OCI-LY3 (cell line): ENCODE results near the gene MED13L.

Experiments used
- H2AFZ ChIP-seq: fragments of 200-600, 300-600 bp; shearing (Covaris generic); 2 replicates; pipeline ENCODE4 v1.6.0; 2014; ENCODE audit warnings: antibody characterized with exemption, low read depth, low read length
- H3K27ac ChIP-seq: fragments of 200-600, 300-600 bp; sonication (generic); 2 replicates; pipeline ENCODE4 v1.5.1; 2014; ENCODE audit warnings: mild to moderate bottlenecking, low read length, moderate library complexity, mixed read lengths
- H3K27me3 ChIP-seq: fragments of 200-600, 300-600 bp; sonication (generic); 2 replicates; pipeline ENCODE4 v1.6.1; 2014; ENCODE audit warnings: low read depth, low read length, mixed read lengths
- H3K36me3 ChIP-seq: fragments of 200-600, 300-600 bp; sonication (generic); replicated peaks from 2 replicates; pipeline ENCODE3; 2014; ENCODE audit warnings: low read depth, low read length, mixed read lengths
- H3K4me1 ChIP-seq: fragments of 300-600, 200-600 bp; sonication (generic); 2 replicates; pipeline ENCODE4 v1.6.1; 2014; ENCODE audit warnings: low read length, mixed read lengths
- H3K4me2 ChIP-seq: fragments of 200-600, 300-600 bp; sonication (generic); 2 replicates; pipeline ENCODE4 v1.6.1; 2014; ENCODE audit warnings: low read length, mixed read lengths
- H3K4me3 ChIP-seq: fragments of 300-600, 200-600 bp; sonication (generic); 2 replicates; pipeline ENCODE4 v1.5.1; 2014; ENCODE audit warnings: antibody characterized with exemption, mild to moderate bottlenecking, low read length, moderate library complexity
- H3K79me2 ChIP-seq: fragments of 300-600, 200-600 bp; shearing (Covaris generic); 2 replicates; pipeline ENCODE4 v1.6.1; 2014; ENCODE audit warnings: mild to moderate bottlenecking, low read length, mixed read lengths
- H3K9ac ChIP-seq: fragments of 300-600, 200-600 bp; shearing (Covaris generic); 2 replicates; pipeline ENCODE4 v1.6.0; 2014; ENCODE audit warnings: mild to moderate bottlenecking, low read length, moderate library complexity
- H3K9me3 ChIP-seq: fragments of 200-600, 300-600 bp; shearing (Covaris generic); 2 replicates; pipeline ENCODE4 v1.6.1; 2014; ENCODE audit warnings: low read length, mixed read lengths; ENCODE audit not compliant: insufficient read depth
- H4K20me1 ChIP-seq: fragments of 200-600, 300-600 bp; sonication (generic); 2 replicates; pipeline ENCODE4 v1.6.1; 2016; ENCODE audit warnings: low read length, mixed read lengths; ENCODE audit not compliant: insufficient read depth
- EZH2phosphoT487 ChIP-seq: fragments of 200-600 bp; shearing (Covaris generic); IDR thresholded peaks from 2 replicates; pipeline ENCODE4 v1.6.1; 2018; ENCODE audit warnings: antibody characterized with exemption, mixed run types, low read depth
- TF ChIP-seq, protein P1 (sequence below): fragments of 200-600, 300-600 bp; sonication (generic); IDR thresholded peaks from 2 replicates; pipeline ENCODE4 v1.5.1; 2014; ENCODE audit warnings: antibody characterized with exemption, low read length, low read depth

MED13L gene

DNA sequence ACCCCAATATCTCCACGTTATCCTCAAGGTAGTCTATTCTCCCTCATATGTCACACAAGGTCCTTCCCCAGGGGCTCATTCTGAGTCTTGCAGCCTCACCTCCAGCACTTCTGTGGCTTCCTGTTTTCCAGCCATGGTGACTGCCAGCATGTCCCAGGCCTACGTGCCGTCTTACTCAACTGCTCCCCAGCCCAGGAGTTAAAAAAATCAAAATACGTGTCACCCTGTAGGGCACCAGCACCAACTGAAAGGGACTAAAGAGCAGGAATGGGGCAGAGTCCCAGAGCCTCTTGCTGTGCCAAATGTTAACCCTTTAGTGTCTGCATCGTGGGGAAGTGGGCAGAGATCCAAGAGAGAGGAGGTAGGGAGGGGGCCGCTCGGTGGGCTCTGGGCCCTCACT lies 37.0 kb upstream of the MED13L start:
- no peaks in the 10 kb centered on the region for H3K9me3 ChIP-seq
- H3K27ac ChIP-seq, result no peak overlapping the region
- peaks cover 3% of the 10 kb centered on the region for H3K4me1 ChIP-seq
- no peaks in the 10 kb centered on the region for H3K36me3 ChIP-seq
- no peaks in the 10 kb centered on the region for H3K79me2 ChIP-seq
- H3K4me3 ChIP-seq, result no peak overlapping the region
- no peak overlapping the region for H3K9ac ChIP-seq
- H3K27me3 ChIP-seq, result peaks cover 8% of the 10 kb centered on the region
- TF ChIP-seq, protein P1, sequence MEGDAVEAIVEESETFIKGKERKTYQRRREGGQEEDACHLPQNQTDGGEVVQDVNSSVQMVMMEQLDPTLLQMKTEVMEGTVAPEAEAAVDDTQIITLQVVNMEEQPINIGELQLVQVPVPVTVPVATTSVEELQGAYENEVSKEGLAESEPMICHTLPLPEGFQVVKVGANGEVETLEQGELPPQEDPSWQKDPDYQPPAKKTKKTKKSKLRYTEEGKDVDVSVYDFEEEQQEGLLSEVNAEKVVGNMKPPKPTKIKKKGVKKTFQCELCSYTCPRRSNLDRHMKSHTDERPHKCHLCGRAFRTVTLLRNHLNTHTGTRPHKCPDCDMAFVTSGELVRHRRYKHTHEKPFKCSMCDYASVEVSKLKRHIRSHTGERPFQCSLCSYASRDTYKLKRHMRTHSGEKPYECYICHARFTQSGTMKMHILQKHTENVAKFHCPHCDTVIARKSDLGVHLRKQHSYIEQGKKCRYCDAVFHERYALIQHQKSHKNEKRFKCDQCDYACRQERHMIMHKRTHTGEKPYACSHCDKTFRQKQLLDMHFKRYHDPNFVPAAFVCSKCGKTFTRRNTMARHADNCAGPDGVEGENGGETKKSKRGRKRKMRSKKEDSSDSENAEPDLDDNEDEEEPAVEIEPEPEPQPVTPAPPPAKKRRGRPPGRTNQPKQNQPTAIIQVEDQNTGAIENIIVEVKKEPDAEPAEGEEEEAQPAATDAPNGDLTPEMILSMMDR, result no peak
- no peak for TF ChIP-seq EZH2phosphoT487
- H2AFZ ChIP-seq, result no peak overlapping the region
- H4K20me1 ChIP-seq, result no peaks in the 10 kb centered on the region
- H3K4me2 ChIP-seq, result no peak overlapping the region

DNA sequence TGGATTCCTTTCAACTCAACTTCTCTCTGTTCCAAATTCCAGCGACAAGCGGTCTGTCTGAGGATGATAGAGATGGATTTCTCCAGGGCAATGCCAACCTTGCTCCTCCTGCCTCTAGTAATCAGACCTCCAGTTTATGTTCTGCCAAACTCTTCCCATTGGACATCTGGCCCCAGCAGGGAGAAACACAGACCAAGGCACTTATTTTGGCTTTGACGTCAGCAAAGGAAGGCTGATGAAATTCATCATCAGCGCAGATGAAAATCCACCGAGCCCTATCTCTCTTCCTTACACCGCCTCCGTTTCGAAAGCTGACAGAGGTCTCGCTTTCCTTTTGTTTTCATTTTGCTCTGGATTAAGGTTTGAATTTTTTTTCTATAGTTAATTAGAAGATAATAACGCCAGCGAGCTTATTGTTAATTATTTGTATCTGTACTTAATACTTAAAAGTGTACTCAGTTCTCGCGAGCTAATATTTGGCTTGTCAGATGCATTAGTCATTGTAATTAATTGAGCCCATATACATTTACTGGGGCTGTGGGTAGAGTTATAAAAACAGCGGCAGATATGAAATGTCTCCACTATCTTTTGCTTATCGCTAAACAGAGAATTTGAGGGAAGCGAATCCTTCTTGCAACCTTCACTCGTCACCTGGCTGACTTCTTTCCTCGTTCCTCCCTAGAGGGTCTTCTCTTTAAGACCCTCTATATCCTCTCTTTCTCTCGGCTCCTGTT lies 35.9 kb upstream of the MED13L start:
- no peak for TF ChIP-seq EZH2phosphoT487
- TF ChIP-seq, protein P1, result no peak
- Histone ChIP-seq H3K27ac (no peak overlapping the region), H3K4me1 (no peaks in the 10 kb centered on the region), H3K27me3 (peaks cover 10% of the 10 kb centered on the region), H3K4me2 (no peak overlapping the region), H4K20me1 (no peaks in the 10 kb centered on the region), H3K4me3 (no peak overlapping the region), H3K9ac (no peak overlapping the region), H3K9me3 (no peaks in the 10 kb centered on the region), H2AFZ (no peak overlapping the region), H3K79me2 (no peaks in the 10 kb centered on the region), H3K36me3 (no peaks in the 10 kb centered on the region)

DNA sequence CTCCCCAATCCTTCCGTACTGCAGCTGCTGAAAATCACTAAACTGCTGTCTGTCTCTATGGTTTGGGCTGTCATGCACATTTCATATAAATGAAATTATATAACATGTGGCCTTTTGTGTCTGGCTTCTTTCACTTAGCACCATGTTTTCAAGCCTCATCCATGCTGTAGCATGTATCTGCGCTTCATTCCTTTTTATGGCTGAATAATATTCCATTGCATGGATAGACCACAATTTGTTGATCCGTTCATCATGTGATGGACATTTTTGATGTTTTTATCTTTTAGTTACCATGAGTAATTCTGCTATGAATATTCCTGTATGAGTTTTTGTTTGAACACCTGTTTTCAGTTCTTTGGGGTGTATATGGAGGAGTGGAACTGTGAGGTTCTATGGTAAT lies 32.6 kb upstream of the MED13L start:
- H3K36me3 ChIP-seq, result no peaks in the 10 kb centered on the region
- no peak overlapping the region for H3K27ac ChIP-seq
- H3K4me3 ChIP-seq, result no peak overlapping the region
- H3K4me1 ChIP-seq, result no peaks in the 10 kb centered on the region
- H3K79me2 ChIP-seq, result no peaks in the 10 kb centered on the region
- H2AFZ ChIP-seq, result no peak overlapping the region
- no peaks in the 10 kb centered on the region for H3K9me3 ChIP-seq
- no peaks in the 10 kb centered on the region for H4K20me1 ChIP-seq
- peaks cover 11% of the 10 kb centered on the region; the same call in 1 of the 2 replicates for H3K27me3 ChIP-seq
- H3K9ac ChIP-seq, result no peak overlapping the region
- H3K4me2 ChIP-seq, result no peak overlapping the region
- TF ChIP-seq EZH2phosphoT487, result no peak
- TF ChIP-seq, protein P1, result no peak

DNA sequence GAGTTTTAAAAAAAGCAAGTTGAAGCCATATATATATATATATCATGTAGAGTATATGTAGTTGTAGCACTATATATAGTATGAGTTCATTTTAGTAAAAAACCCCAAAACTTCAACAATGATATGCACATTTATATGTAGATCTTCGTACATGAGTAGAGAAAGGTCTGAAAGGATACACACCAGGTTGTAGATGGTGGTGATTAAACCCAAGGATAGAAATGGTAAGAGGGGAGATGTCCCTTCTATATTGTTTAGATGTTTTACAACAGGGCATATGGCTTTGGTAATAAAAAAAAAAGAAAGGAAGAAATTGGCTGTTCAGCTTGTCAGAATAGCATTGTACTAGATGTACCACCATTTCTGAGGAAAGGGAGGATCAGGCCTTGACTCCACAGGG lies 31.9 kb upstream of the MED13L start:
- H3K27me3 ChIP-seq, result peaks cover 11% of the 10 kb centered on the region; the same call in 1 of the 2 replicates
- no peaks in the 10 kb centered on the region for H3K36me3 ChIP-seq
- H3K27ac ChIP-seq, result no peak overlapping the region
- H3K79me2 ChIP-seq, result no peaks in the 10 kb centered on the region
- H3K4me2 ChIP-seq, result no peak overlapping the region
- no peak overlapping the region for H2AFZ ChIP-seq
- no peaks in the 10 kb centered on the region for H4K20me1 ChIP-seq
- H3K4me3 ChIP-seq, result no peak overlapping the region
- H3K4me1 ChIP-seq, result no peaks in the 10 kb centered on the region
- TF ChIP-seq EZH2phosphoT487, result no peak
- TF ChIP-seq, protein P1, result no peak
- H3K9ac ChIP-seq, result no peak overlapping the region
- no peaks in the 10 kb centered on the region for H3K9me3 ChIP-seq
